Upper lobe of left lung (tissue), 4 donors: Measurements from ENCODE around the gene SRPK2.

ENCODE experiments used
- EP300 ChIP-seq, 4 donors: sonication (generic); formaldehyde crosslinking; IDR thresholded peaks; one replicate each; pipeline ENCODE4 v1.5.1; 2017; ENCODE audit warnings: antibody characterized with exemption in 4 of 4, control low read depth in 2 of 4
- POLR2A ChIP-seq, 4 donors: fragments of 450-650 bp; IDR thresholded peaks; one replicate each; pipeline ENCODE4 v1.5.1; 2016 to 2017; ENCODE audit warnings: antibody characterized with exemption in 4 of 4, mild to moderate bottlenecking in 2 of 4
- POLR2AphosphoS5 ChIP-seq, 2 donors: sonication (generic); formaldehyde crosslinking; IDR thresholded peaks; one replicate each; pipeline ENCODE4 v1.5.1; 2017; ENCODE audit warnings: antibody characterized with exemption in 2 of 2
- TF ChIP-seq, protein P1 (sequence below), 6 experiments: fragments of 450-650 bp in 4 of 6; fragments of 200-600 bp in 2 of 6; sonication (generic) in 2 of 6; IDR thresholded peaks; one replicate each; pipeline ENCODE4 v1.5.1; 2016 to 2019; ENCODE audit warnings: antibody characterized with exemption in 6 of 6

DNA sequence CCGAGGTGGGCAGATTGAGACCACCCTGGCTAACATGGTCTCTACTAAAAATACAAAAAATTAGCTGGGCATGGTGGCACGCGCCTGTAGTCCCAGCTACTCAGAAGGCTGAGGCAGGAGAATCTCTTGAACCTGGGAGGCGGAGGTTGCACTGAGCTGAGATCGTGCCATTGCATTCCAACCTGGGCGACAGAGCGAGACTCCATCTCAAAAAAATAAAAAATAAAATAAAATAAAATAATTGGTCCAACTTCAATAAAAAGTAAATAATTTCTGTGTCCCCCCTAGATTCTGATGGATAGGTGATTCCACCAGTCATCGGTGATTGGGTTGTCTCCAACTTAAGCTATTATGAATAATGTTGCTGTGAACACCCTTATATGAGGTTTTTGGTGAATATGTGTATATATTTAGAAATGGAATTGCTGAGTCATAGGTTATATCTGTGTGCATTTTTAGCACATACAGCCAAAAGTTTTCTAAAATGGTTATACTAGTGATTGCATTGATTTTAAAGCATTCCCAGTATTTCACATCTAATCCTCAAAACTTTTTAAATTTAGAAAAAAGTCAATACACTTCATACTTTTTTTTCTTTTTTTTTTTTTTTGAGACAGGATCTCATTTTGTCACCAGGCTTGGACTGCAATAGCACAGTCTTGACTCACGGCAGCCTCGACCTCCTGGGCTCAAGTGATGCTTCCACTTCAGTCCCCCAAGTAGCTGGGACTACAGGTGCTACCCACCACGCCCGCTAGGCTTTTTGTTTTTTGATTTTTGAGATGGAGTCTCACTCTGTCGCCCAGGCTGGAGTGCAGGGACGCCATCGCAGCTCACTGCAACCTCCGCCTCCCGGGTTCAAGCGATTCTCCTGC is 13.7 kb upstream of the SRPK2 start:
- TF ChIP-seq, protein P1, sequence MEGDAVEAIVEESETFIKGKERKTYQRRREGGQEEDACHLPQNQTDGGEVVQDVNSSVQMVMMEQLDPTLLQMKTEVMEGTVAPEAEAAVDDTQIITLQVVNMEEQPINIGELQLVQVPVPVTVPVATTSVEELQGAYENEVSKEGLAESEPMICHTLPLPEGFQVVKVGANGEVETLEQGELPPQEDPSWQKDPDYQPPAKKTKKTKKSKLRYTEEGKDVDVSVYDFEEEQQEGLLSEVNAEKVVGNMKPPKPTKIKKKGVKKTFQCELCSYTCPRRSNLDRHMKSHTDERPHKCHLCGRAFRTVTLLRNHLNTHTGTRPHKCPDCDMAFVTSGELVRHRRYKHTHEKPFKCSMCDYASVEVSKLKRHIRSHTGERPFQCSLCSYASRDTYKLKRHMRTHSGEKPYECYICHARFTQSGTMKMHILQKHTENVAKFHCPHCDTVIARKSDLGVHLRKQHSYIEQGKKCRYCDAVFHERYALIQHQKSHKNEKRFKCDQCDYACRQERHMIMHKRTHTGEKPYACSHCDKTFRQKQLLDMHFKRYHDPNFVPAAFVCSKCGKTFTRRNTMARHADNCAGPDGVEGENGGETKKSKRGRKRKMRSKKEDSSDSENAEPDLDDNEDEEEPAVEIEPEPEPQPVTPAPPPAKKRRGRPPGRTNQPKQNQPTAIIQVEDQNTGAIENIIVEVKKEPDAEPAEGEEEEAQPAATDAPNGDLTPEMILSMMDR (IDR thresholded peaks at IDR 0.05) = no peak
- TF ChIP-seq POLR2AphosphoS5 (IDR thresholded peaks at IDR 0.05) (no peak), POLR2A (IDR thresholded peaks at IDR 0.05) (no peak), EP300 (IDR thresholded peaks at IDR 0.05) (no peak)
